ENCODE measurements around the gene EXOSC6. TPM values are rescaled to one million over a fixed set of nuclear protein-coding genes. Genes with fewer than 3 reads are reported as not detected.
A peak's percentile ranks its signal among the peaks of the same experiment; 100 is the strongest.
"Not testable (repeated sequence)": the region's sequence is repeated elsewhere in the genome, so short reads cannot be mapped to it uniquely, and the experiment has no call there.

Gene EXOSC6
- total RNA-seq, 1 experiment from 2014 or later, result 19.3 TPM

GRCh38 chr16:70222574-70222973, 29.2 kb downstream of the EXOSC6 start:
- H3K4me3 ChIP-seq (ENCODE audit: low read depth in 2 of 2, low read length in 2 of 2); H3K36me3 ChIP-seq (ENCODE audit: control insufficient read depth, insufficient read depth, low read length); H3K4me1 ChIP-seq (ENCODE audit: control insufficient read depth, insufficient read depth, low read length); BruUV-seq (replicated peaks); in situ Hi-C loops (cut with HindIII; ENCODE audit: low pct_unique_long_range_greater_than_20kb, low sequenced_read_pairs); H3K27me3 ChIP-seq (ENCODE audit: control insufficient read depth, insufficient read depth, low read length); H3K9me3 ChIP-seq (ENCODE audit: control insufficient read depth, insufficient read depth, low read depth, low read length); ATAC-seq; CTCF ChIA-PET; POLR2A ChIA-PET; H3K27ac ChIP-seq (ENCODE audit: low read length); DNase-seq (ENCODE audit: low read depth, low spot score); intact Hi-C loops (cut with micrococcal nuclease; ENCODE audit: unreplicated experiment): not testable (repeated sequence)

- H3K9me3 ChIP-seq (ENCODE audit: control insufficient read depth, insufficient read depth, low read depth, low read length); H3K36me3 ChIP-seq (ENCODE audit: control insufficient read depth, insufficient read depth, low read length); CTCF ChIA-PET; ATAC-seq; DNase-seq (ENCODE audit: low read depth, low spot score); intact Hi-C loops (cut with micrococcal nuclease; ENCODE audit: unreplicated experiment); POLR2A ChIA-PET; in situ Hi-C loops (cut with HindIII; ENCODE audit: low pct_unique_long_range_greater_than_20kb, low sequenced_read_pairs); H3K4me1 ChIP-seq (ENCODE audit: control insufficient read depth, insufficient read depth, low read length); H3K27me3 ChIP-seq (ENCODE audit: control insufficient read depth, insufficient read depth, low read length); H3K27ac ChIP-seq (ENCODE audit: low read length); H3K4me3 ChIP-seq (ENCODE audit: low read depth in 2 of 2, low read length in 2 of 2): not testable (repeated sequence)
- TSS peak; percentile 20 for BruUV-seq (replicated peaks)
Measured at GRCh38 chr16:70218586-70218985, 33.2 kb downstream of the EXOSC6 start.

GRCh38 chr16:70206382-70206781, 45.4 kb downstream of the EXOSC6 start:
- POLR2A ChIA-PET; BruUV-seq (replicated peaks); H3K9me3 ChIP-seq (ENCODE audit: control insufficient read depth, insufficient read depth, low read depth, low read length); DNase-seq (ENCODE audit: low read depth, low spot score); CTCF ChIA-PET; intact Hi-C loops (cut with micrococcal nuclease; ENCODE audit: unreplicated experiment); H3K36me3 ChIP-seq (ENCODE audit: control insufficient read depth, insufficient read depth, low read length); H3K4me1 ChIP-seq (ENCODE audit: control insufficient read depth, insufficient read depth, low read length); H3K27ac ChIP-seq (ENCODE audit: low read length); ATAC-seq; in situ Hi-C loops (cut with HindIII; ENCODE audit: low pct_unique_long_range_greater_than_20kb, low sequenced_read_pairs); H3K27me3 ChIP-seq (ENCODE audit: control insufficient read depth, insufficient read depth, low read length); H3K4me3 ChIP-seq (ENCODE audit: low read depth in 2 of 2, low read length in 2 of 2): not testable (repeated sequence)

DNA sequence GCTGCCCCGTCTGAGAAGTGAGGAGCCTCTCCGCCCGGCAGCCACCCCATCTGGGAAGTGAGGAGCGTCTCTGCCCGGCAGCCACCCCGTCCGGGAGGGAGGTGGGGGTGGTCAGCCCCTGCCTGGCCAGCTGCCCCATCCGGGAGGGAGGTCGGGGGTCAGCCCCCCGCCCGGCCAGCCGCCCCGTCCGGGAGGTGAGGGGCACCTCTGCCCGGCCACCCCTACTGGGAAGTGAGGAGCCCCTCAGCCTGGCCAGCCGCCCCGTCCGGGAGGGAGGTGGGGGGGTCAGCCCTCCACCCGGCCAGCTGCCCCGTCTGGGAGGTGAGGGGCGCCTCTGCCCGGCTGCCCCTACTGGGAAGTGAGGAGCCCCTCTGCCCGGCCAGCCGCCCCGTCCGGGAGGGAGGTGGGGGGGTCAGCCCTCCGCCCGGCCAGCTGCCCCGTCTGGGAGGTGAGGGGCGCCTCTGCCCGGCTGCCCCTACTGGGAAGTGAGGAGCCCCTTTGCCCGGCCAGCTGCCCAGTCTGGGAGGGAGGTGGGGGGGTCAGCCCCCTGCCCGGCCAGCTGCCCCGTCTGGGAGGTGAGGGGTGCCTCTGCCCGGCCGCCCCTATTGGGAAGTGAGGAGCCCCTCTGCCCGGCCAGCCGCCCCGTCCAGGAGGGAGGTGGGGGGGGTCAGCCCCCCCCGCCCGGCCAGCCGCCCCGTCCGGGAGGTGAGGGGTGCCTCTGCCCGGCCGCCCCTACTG, 46.9 kb downstream of the EXOSC6 start:
- H3K4me1 ChIP-seq (ENCODE audit: control insufficient read depth, insufficient read depth, low read length); CTCF ChIA-PET; BruUV-seq (replicated peaks); POLR2A ChIA-PET; H3K27me3 ChIP-seq (ENCODE audit: control insufficient read depth, insufficient read depth, low read length); intact Hi-C loops (cut with micrococcal nuclease; ENCODE audit: unreplicated experiment); H3K36me3 ChIP-seq (ENCODE audit: control insufficient read depth, insufficient read depth, low read length); ATAC-seq; in situ Hi-C loops (cut with HindIII; ENCODE audit: low pct_unique_long_range_greater_than_20kb, low sequenced_read_pairs); H3K27ac ChIP-seq (ENCODE audit: low read length); H3K4me3 ChIP-seq (ENCODE audit: low read depth in 2 of 2, low read length in 2 of 2); DNase-seq (ENCODE audit: low read depth, low spot score); H3K9me3 ChIP-seq (ENCODE audit: control insufficient read depth, insufficient read depth, low read depth, low read length): not testable (repeated sequence)

DNA sequence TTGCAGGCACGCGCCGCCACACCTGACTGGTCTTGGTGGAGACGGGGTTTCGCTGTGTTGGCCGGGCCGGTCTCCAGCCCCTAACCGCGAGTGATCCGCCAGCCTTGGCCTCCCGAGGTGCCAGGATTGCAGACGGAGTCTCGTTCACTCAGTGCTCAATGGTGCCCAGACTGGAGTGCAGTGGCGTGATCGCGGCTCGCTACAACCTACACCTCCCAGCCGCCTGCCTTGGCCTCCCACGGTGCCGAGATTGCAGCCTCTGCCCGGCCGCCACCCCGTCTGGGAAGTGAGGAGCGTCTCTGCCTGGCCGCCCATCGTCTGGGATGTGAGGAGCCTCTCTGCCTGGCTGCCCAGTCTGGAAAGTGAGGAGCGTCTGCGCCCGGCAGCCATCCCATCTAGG, 47.7 kb downstream of the EXOSC6 start:
- H3K27me3 ChIP-seq (ENCODE audit: control insufficient read depth, insufficient read depth, low read length); H3K9me3 ChIP-seq (ENCODE audit: control insufficient read depth, insufficient read depth, low read depth, low read length); POLR2A ChIA-PET; BruUV-seq (replicated peaks); ATAC-seq; H3K36me3 ChIP-seq (ENCODE audit: control insufficient read depth, insufficient read depth, low read length); in situ Hi-C loops (cut with HindIII; ENCODE audit: low pct_unique_long_range_greater_than_20kb, low sequenced_read_pairs); H3K4me3 ChIP-seq (ENCODE audit: low read depth in 2 of 2, low read length in 2 of 2); DNase-seq (ENCODE audit: low read depth, low spot score); H3K4me1 ChIP-seq (ENCODE audit: control insufficient read depth, insufficient read depth, low read length); intact Hi-C loops (cut with micrococcal nuclease; ENCODE audit: unreplicated experiment); H3K27ac ChIP-seq (ENCODE audit: low read length); CTCF ChIA-PET: not testable (repeated sequence)

DNA sequence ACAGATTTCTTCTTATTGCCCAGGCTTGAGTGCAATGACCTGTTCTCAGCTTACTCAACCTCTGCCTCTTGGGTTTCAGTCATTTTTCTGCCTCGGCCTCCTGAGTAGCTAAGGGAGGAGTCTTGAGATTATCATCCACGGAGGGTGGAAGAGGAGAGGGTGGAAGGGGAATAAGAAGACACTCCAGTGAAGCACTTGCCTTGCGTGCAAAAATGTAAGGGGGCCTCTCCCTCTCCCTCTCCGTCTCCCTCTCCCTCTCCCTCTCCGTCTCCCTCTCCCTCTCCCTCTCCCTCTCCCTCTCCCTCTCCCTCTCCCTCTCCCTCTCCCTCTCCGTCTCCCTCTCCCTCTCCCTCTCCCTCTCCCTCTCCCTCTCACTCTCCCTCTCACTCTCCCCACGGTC, 48.2 kb downstream of the EXOSC6 start:
- ATAC-seq; H3K27me3 ChIP-seq (ENCODE audit: control insufficient read depth, insufficient read depth, low read length); H3K9me3 ChIP-seq (ENCODE audit: control insufficient read depth, insufficient read depth, low read depth, low read length); POLR2A ChIA-PET; in situ Hi-C loops (cut with HindIII; ENCODE audit: low pct_unique_long_range_greater_than_20kb, low sequenced_read_pairs); intact Hi-C loops (cut with micrococcal nuclease; ENCODE audit: unreplicated experiment); H3K27ac ChIP-seq (ENCODE audit: low read length); H3K4me1 ChIP-seq (ENCODE audit: control insufficient read depth, insufficient read depth, low read length); CTCF ChIA-PET; H3K36me3 ChIP-seq (ENCODE audit: control insufficient read depth, insufficient read depth, low read length); BruUV-seq (replicated peaks); H3K4me3 ChIP-seq (ENCODE audit: low read depth in 2 of 2, low read length in 2 of 2); DNase-seq (ENCODE audit: low read depth, low spot score): not testable (repeated sequence)

- ATAC-seq; BruUV-seq (replicated peaks): not testable (repeated sequence)
Measured at GRCh38 chr16:70200063-70200462, 51.7 kb downstream of the EXOSC6 start.

GRCh38 chr16:70199170-70199569, 52.6 kb downstream of the EXOSC6 start:
- intact Hi-C loops (cut with micrococcal nuclease; ENCODE audit: unreplicated experiment); CTCF ChIA-PET; H3K9me3 ChIP-seq (ENCODE audit: control insufficient read depth, insufficient read depth, low read depth, low read length); DNase-seq (ENCODE audit: low read depth, low spot score); H3K36me3 ChIP-seq (ENCODE audit: control insufficient read depth, insufficient read depth, low read length); POLR2A ChIA-PET; H3K27ac ChIP-seq (ENCODE audit: low read length); H3K4me3 ChIP-seq (ENCODE audit: low read depth in 2 of 2, low read length in 2 of 2); H3K4me1 ChIP-seq (ENCODE audit: control insufficient read depth, insufficient read depth, low read length); in situ Hi-C loops (cut with HindIII; ENCODE audit: low pct_unique_long_range_greater_than_20kb, low sequenced_read_pairs); ATAC-seq; BruUV-seq (replicated peaks); H3K27me3 ChIP-seq (ENCODE audit: control insufficient read depth, insufficient read depth, low read length): not testable (repeated sequence)

More at GRCh38 chr16:70200063-70200462, 51.7 kb downstream of the EXOSC6 start:
- H3K9me3 ChIP-seq (ENCODE audit: control insufficient read depth, insufficient read depth, low read depth, low read length); H3K27ac ChIP-seq (ENCODE audit: low read length); H3K27me3 ChIP-seq (ENCODE audit: control insufficient read depth, insufficient read depth, low read length); POLR2A ChIA-PET; H3K4me3 ChIP-seq (ENCODE audit: low read depth in 2 of 2, low read length in 2 of 2); DNase-seq (ENCODE audit: low read depth, low spot score); H3K4me1 ChIP-seq (ENCODE audit: control insufficient read depth, insufficient read depth, low read length); CTCF ChIA-PET; in situ Hi-C loops (cut with HindIII; ENCODE audit: low pct_unique_long_range_greater_than_20kb, low sequenced_read_pairs); H3K36me3 ChIP-seq (ENCODE audit: control insufficient read depth, insufficient read depth, low read length); intact Hi-C loops (cut with micrococcal nuclease; ENCODE audit: unreplicated experiment): not testable (repeated sequence)
